GM19240 (cell line): ENCODE results near the gene PAX6.

Experiments used
- DNase-seq: peaks from one replicate; pipeline ENCODE4 v3.0.0; 2011; ENCODE audit warnings: low spot score; ENCODE audit not compliant: insufficient read length

PAX6 gene

GRCh38 chr11:31798554-31799434, 12.3 kb downstream of the PAX6 start:
- DNase-seq: no peak

GRCh38 chr11:31798057-31798553, 13.0 kb downstream of the PAX6 start:
- no peak for DNase-seq

GRCh38 chr11:31797190-31798056, 13.7 kb downstream of the PAX6 start:
- DNase-seq: no peak

- no peak for DNase-seq
Observed at GRCh38 chr11:31796499-31797189, 14.5 kb downstream of the PAX6 start.

- DNase-seq: no peak
Observed at GRCh38 chr11:31795706-31796498, 15.2 kb downstream of the PAX6 start.

GRCh38 chr11:31794548-31794947, 16.6 kb downstream of the PAX6 start:
- no peak for DNase-seq

- no peak for DNase-seq
Observed at GRCh38 chr11:31793264-31793663, 17.9 kb downstream of the PAX6 start.

GRCh38 chr11:31792456-31792855, 18.7 kb downstream of the PAX6 start:
- DNase-seq: no peak

- DNase-seq: no peak
Observed at GRCh38 chr11:31792036-31792435, 19.1 kb downstream of the PAX6 start.

GRCh38 chr11:31790649-31791048, 20.5 kb downstream of the PAX6 start:
- no peak for DNase-seq

- DNase-seq: no peak
Observed at GRCh38 chr11:31788085-31788484, 23.0 kb downstream of the PAX6 start.

GRCh38 chr11:31786996-31787685, 24.0 kb downstream of the PAX6 start:
- DNase-seq: no peak

GRCh38 chr11:31784611-31785010, 26.5 kb downstream of the PAX6 start:
- DNase-seq: no peak

- DNase-seq: no peak
Observed at GRCh38 chr11:31783252-31783651, 27.9 kb downstream of the PAX6 start.

- no peak for DNase-seq
Observed at GRCh38 chr11:31782257-31782656, 28.9 kb downstream of the PAX6 start.

- no peak for DNase-seq
Observed at GRCh38 chr11:31780480-31780971, 30.6 kb downstream of the PAX6 start.

- no peak for DNase-seq
Observed at GRCh38 chr11:31780078-31780477, 31.0 kb downstream of the PAX6 start.

- DNase-seq: no peak
Observed at GRCh38 chr11:31779374-31779791, 31.7 kb downstream of the PAX6 start.

- DNase-seq: no peak
Observed at GRCh38 chr11:31772412-31772811, 38.7 kb downstream of the PAX6 start.
